NCI-H345 (cell line): Measurements from ENCODE around the gene NDRG3.
"Not testable (repeated sequence)": the region's sequence is repeated elsewhere in the genome, so short reads cannot be mapped to it uniquely, and the experiment has no call there.

Source experiments
- DNase-seq: peaks from one replicate; lab custom pipeline; 2025; lab: John Stamatoyannopoulos, UW

Gene NDRG3

GRCh38 chr20:36687850-36688249, 58.0 kb downstream of the NDRG3 start:
- DNase-seq: no peak

- DNase-seq: no peak
Observed at GRCh38 chr20:36686944-36687343, 58.9 kb downstream of the NDRG3 start.

DNA sequence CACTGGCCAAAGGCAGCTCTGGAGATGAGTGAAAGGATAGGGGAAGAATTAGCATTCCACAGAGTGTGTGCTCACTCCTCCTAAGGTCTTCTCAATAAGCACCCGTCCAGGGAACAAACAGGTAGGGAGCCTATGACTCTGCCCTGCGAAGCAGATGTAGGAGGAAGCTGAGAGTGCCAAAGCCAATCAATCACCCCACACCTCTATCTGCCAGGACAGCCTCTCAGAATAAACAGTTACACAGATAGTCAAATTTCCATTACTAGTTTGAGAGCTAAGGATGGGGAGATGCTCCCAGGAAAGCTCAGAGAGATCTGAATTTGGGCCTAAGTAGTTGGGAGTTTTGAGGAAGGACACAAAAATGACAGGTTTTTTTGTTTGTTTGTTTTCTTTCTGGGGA, 59.4 kb downstream of the NDRG3 start:
- no peak for DNase-seq

GRCh38 chr20:36684747-36685146, 61.1 kb downstream of the NDRG3 start:
- DNase-seq: no peak

GRCh38 chr20:36682311-36682710, 63.6 kb downstream of the NDRG3 start:
- DNase-seq: no peak

GRCh38 chr20:36677422-36677771, 68.5 kb downstream of the NDRG3 start:
- DNase-seq: no peak

GRCh38 chr20:36676701-36677421, 69.0 kb downstream of the NDRG3 start:
- no peak for DNase-seq

- DNase-seq: not testable (repeated sequence)
Observed at GRCh38 chr20:36675545-36675944, 70.3 kb downstream of the NDRG3 start.

DNA sequence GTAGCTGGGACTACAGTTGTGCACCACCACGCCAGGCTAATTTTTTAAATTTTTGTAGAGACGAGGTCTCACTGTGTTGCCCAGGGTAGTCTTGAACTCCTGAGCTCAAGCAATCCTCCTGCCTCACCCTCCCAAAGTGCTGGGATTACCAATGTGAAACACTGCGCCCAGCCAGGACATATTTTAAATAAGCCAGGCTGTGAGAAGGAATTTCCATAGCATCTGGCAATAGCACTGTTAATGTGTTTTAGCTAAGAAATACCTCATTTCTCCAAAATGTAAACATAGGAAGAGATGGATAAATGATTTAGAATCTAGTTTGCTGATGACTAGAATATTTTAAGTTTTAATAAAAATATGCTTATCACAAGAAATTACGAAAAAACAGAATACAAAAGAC, 72.9 kb downstream of the NDRG3 start:
- no peak for DNase-seq

DNA sequence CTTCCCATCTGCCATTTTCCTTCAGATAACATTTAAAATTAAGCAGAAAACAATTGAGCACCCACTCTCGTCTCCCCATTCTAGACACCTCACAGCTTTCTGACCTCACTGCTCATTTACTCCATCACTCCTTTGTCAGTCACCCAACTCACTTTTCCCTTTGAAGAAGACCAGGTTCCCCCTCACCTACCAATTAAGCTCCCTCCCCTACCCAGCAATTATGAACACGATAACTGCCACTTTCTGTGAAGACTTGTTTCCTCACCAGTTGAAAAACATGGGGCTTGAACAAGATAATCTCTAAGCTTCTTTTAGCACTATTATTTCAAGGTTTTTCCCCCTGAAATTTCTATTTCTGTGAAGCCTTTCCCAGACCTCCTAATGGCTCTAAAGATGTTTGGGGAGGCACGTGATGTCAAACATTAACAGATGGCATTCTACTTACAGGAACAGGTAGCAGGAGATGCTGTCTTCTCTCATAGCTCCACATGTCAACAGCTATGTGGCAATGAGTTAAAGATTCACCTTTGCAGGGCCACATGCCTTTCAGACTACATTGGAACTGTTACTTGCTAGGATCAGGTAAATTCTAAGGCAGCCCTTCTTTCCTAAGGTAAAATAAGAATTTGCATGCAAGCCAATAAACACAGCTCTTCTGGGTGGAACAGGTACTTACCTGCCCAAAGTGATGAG, 75.1 kb downstream of the NDRG3 start:
- no peak for DNase-seq

- DNase-seq: no peak
Observed at GRCh38 chr20:36666181-36666740, 79.6 kb downstream of the NDRG3 start.

GRCh38 chr20:36663031-36663430, 82.9 kb downstream of the NDRG3 start:
- no peak for DNase-seq

- DNase-seq: no peak
Observed at GRCh38 chr20:36658300-36658699, 87.6 kb downstream of the NDRG3 start.

- no peak for DNase-seq
Observed at GRCh38 chr20:36656733-36657132, 89.2 kb downstream of the NDRG3 start.

DNA sequence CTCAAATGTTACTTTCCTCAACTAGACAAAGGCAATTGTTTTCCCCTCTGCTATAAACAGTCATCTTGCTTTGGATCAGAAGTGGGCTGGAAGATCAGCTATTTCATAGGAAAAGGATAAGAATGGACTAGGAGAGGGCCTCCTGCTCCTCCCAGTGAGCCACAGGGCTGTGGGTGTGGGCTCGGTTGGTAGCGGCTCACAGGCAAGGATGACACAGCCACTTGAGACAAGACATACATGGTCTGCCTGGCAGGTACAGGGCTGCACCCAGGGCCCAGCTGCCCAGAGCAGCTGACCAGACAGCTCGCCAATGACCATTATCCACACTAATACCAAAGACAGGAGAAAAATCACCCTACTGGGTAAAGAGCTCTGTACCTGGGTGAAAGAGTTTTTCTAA, 90.9 kb downstream of the NDRG3 start:
- no peak for DNase-seq

- DNase-seq: no peak
Observed at GRCh38 chr20:36654506-36654905, 91.4 kb downstream of the NDRG3 start.

DNA sequence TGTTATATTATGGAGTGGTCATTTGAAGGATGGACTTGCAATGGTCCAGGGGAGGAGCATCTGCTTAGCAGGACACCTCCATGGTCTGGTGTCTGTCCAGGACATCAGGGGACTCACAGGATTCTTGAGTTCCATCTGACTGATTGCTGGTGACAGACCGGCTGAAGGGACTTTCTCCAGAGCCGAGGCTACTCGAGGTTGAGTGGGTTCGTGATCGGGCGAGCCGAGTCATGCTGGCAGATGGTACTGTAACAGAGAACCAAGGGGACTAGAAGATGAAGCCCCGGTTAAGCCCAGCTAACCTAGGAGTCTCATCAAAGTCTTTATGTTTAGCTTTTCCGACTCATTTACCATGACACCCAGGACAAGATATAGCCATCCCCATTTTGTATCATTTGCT, 92.4 kb downstream of the NDRG3 start:
- DNase-seq: no peak

DNA sequence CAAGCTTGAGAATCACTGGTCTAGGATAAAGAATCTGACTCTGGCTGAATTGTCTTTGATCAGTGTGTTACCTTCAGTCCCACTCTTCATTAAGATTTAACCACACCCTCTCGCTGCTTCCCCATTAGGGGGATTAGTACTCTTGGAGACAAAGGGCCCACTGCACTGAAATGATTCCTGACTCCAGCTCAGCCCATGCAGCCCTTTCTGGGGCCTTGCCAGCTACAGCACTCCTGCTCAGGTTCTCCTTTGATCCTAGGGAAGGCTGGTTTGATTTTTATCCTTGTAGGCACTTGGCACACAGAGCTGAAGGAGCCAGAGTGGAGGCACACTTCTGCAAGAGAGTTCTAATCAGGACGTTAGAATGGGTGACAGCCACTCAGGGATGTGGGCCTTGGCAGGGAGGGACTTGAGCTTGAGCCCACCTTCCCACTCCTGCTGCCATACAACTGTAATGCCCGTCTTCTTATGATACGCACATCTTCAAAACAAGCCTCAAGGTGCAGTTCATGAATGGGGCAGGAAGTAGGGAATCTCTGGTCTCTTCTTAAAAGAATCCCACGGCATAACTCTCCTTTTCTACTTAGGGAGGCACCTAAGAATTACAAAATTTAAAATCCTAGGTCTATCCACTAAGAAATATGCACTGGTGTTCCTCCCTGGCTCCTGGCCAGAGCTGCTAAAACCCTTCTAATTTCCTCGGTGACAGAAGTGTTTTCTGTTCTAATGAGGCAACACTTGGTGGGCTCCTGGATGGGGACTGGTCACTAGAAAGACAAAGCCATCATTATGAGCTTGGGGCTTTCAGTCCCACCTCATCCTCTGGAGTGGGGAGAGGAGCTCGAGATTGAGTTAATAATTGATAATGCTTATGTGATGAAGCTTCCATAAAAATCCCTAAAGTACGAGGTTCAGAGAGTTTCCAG, 98.4 kb downstream of the NDRG3 start:
- DNase-seq: no peak

DNA sequence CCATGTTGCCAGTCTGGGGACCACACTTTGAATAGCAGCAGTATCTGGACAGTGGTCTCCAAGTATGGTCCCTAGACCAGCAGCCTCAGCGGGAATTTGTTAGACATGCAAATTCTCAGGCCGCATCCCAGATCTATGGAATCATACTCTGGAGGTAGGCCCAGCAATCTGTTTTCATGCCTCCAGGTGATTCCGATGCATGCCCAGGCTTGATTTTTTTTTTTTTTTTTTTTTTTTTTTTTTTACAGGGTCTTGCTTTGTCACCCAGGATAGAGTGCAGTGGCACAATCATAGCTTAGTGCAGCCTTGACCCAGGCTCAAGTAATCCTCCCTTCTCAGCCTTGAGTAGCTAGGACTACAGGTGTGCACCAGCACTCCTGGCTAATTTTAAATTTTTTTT, 99.2 kb downstream of the NDRG3 start:
- DNase-seq: no peak

DNA sequence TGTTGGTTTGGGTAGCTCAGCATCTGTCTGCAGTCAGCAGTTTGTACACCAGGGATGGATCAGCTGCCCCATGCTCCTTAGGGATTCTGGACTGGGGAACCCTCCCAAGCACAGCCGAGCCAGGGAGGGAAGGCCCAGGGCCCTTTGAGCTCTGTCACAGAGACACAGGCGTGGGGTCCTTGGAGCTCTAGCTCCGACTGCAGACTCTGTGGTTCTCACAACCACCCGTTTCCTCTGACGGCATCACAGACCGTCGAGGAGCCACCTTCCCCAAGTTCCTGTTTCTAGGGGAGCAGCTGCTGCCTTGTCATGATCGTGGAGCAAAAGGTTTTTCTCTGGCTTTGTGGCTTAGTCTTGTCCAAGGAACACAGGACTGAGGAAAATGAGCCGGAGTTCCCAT, 99.9 kb downstream of the NDRG3 start, which contains the start of gene SLA2:
SLA2 (minus strand) TSS at position 199 of the 400 bp plus-strand sequence. CDS start 4,861 bp downstream, outside the sequence.
- DNase-seq: no peak

DNA sequence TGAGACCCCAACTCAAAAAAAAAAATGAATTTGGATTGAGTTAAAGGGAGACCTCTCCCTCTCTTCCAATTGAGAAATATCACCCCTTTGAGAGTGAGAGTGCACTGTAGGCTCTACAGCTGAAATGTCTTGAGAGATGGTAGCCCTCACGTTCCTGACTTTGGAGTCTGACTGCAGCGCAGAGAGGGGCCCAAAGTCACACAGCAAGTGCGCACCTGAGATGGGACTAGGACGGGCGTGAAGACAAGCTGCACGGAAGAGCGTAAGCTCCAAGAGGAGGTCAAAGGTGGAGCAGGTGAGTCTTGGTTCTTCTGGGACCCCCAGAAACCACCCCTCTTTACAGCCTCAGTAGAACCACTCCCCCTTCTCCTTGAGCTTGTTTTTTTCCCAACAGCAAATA, 100.5 kb downstream of the NDRG3 start:
- DNase-seq: no peak

GRCh38 chr20:36644706-36645095, 101.2 kb downstream of the NDRG3 start:
- no peak for DNase-seq
